Mesothelial cell of epicardium (in vitro differentiated cells): ENCODE results near the gene HS3ST3B1. TPM values are rescaled to one million over a fixed set of nuclear protein-coding genes. Genes with fewer than 3 reads are reported as not detected.

Experiments used
- DNase-seq, 2 experiments: peaks; one replicate each; pipeline ENCODE4 v3.0.0; 2021; ENCODE audit warnings: low spot score in 2 of 2; ENCODE audit not compliant: unreplicated experiment in 2 of 2
- H3K27ac Mint-ChIP-seq: 2 replicates; pipeline ENCODE4 v1.8.0; 2021; ENCODE audit warnings: mixed read lengths
- H3K27me3 Mint-ChIP-seq: 2 replicates; pipeline ENCODE4 v1.8.0; 2021; ENCODE audit warnings: low read depth, mixed read lengths
- H3K36me3 Mint-ChIP-seq: 2 replicates; pipeline ENCODE4 v1.8.0; 2021; ENCODE audit warnings: mixed read lengths
- H3K4me1 Mint-ChIP-seq: 2 replicates; pipeline ENCODE4 v1.8.0; 2021; ENCODE audit warnings: mixed read lengths
- H3K4me3 Mint-ChIP-seq: 2 replicates; pipeline ENCODE4 v1.8.0; 2021; ENCODE audit warnings: mild to moderate bottlenecking, moderate library complexity, mixed read lengths
- H3K9me3 Mint-ChIP-seq: 2 replicates; pipeline ENCODE4 v1.8.0; 2021; ENCODE audit warnings: mixed read lengths
- CTCF ChIP-seq: fragments of 200-600 bp; sonication (generic); IDR thresholded peaks from one replicate; pipeline ENCODE4 v1.5.0; 2021; ENCODE audit warnings: antibody characterized with exemption; ENCODE audit not compliant: unreplicated experiment
- total RNA-seq: library from RNA; stranded (reverse); gene quantifications from 3 replicates; pipeline ENCODE4 v1.2.1, GENCODE V29; 2021

The HS3ST3B1 gene
- total RNA-seq, 1 donor from 2014 or later, result 9.8 TPM

DNA sequence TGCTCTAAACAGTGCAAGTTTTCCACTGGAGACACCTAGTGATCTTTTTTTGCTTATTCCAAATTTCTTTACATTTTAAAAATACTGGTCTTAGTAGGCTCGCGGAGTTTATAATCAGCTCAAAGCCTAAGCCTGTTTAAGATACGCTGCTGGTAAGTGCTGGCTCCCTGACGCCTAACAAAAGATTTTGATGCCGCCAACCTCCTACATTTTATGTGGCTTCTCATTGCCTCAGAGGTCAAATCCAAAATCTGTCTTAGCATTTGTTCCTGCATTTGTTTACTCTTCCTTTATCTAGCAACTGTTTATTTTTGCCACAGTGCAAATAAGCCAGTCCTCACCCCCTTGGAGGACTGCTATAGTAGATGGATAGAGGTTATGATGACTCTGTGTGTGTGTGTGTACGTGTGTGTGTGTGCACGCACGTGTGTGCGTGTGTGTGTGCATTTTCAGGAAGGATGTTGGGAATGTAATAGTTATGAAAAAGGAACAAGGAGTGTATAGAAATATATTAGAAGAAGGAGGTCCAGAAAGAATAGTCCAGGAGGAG is 24.8 kb downstream of the HS3ST3B1 start:
- Mint-ChIP-seq H3K9me3 (no peaks in the 10 kb centered on the region), H3K4me3 (no peak overlapping the region), H3K27me3 (peaks cover 6% of the 10 kb centered on the region), H3K36me3 (no peaks in the 10 kb centered on the region), H3K4me1 (peaks cover 9% of the 10 kb centered on the region), H3K27ac (no peak overlapping the region)
- no peak for DNase-seq
- TF ChIP-seq CTCF, result no peak

- H3K27ac Mint-ChIP-seq, result no peak overlapping the region
- H3K9me3 Mint-ChIP-seq, result no peaks in the 10 kb centered on the region
- no peaks in the 10 kb centered on the region for H3K36me3 Mint-ChIP-seq
- no peak for DNase-seq
- peaks cover 8% of the 10 kb centered on the region for H3K4me1 Mint-ChIP-seq
- no peak for TF ChIP-seq CTCF
- no peak overlapping the region for H3K4me3 Mint-ChIP-seq
- peaks cover 6% of the 10 kb centered on the region for H3K27me3 Mint-ChIP-seq
These were observed 29.1 kb downstream of the HS3ST3B1 start for GRCh38 chr17:14329900-14330491.

DNA sequence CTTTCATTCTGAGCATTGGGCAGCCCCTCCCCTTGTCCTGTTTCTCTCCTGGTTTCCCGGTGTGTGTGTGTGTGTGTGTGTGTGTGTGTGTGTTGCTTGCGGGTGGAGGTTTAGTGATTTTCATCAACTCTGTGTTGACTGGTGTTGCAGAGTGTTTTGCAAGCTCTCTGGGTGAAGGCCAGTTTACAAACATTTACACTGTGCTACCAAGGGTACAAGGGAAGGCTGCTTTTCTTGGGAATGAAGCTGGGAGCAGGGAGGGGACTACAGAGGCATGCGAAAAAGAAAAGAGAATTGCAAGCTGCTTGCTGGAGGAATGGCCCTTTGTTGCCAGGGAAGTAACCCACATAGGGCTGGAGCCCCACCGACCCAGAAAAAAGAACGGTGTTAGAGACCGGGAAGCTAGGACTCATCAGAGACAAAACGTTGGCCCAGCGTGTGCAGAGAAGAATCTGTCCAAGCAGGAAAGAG is 29.6 kb downstream of the HS3ST3B1 start:
- Mint-ChIP-seq H3K4me1 (peaks cover 8% of the 10 kb centered on the region), H3K4me3 (no peak overlapping the region), H3K27me3 (peaks cover 6% of the 10 kb centered on the region), H3K9me3 (no peaks in the 10 kb centered on the region), H3K27ac (peak overlapping the region; percentile 25), H3K36me3 (no peaks in the 10 kb centered on the region)
- TF ChIP-seq CTCF, result no peak
- DNase-seq, result no peak

GRCh38 chr17:14331225-14331981 is 30.5 kb downstream of the HS3ST3B1 start:
- DNase-seq, result no peak
- H3K27ac Mint-ChIP-seq, result no peak overlapping the region
- H3K4me1 Mint-ChIP-seq, result peaks cover 8% of the 10 kb centered on the region
- H3K27me3 Mint-ChIP-seq, result peaks cover 6% of the 10 kb centered on the region
- no peak overlapping the region for H3K4me3 Mint-ChIP-seq
- H3K36me3 Mint-ChIP-seq, result no peaks in the 10 kb centered on the region
- H3K9me3 Mint-ChIP-seq, result no peaks in the 10 kb centered on the region
- TF ChIP-seq CTCF, result no peak

DNA sequence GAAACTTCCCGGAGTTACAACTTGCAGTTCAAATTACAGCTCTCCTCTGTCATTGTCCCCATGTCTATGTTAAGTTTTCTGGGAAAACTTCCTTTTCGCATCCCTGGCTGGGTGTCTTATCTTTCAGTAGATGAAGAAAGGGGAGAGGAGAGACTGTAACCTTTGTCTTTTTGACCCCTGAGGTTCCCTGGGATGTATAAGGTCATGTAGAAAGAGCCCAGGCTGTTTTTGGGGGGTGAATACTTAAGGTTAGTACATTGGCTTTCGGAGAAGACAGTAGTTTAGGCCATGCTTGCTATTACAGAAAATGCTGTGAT is 31.1 kb downstream of the HS3ST3B1 start:
- no peaks in the 10 kb centered on the region for H3K9me3 Mint-ChIP-seq
- H3K27me3 Mint-ChIP-seq, result peaks cover 6% of the 10 kb centered on the region
- H3K4me1 Mint-ChIP-seq, result peaks cover 8% of the 10 kb centered on the region
- H3K27ac Mint-ChIP-seq, result peak overlapping the region; percentile 25
- no peak overlapping the region for H3K4me3 Mint-ChIP-seq
- TF ChIP-seq CTCF, result no peak
- no peaks in the 10 kb centered on the region for H3K36me3 Mint-ChIP-seq
- no peak for DNase-seq
